ENCODE data around the gene STN1.

Gene STN1

GRCh38 chr10:103960103-103960502 is 42.1 kb upstream of the STN1 start:
- Histone ChIP-seq H3K9ac (ENCODE audit: low read length) (no peak overlapping the region), H3K4me1 (ENCODE audit: insufficient read depth, low read length, severe bottlenecking) (no peaks in the 10 kb centered on the region), H3K36me3 (ENCODE audit: insufficient read depth, low read length) (no peaks in the 10 kb centered on the region), H3K4me2 (ENCODE audit: low read length) (no peak overlapping the region), H3K4me3 (ENCODE audit: low read depth, low read length, poor library complexity, severe bottlenecking) (no peak overlapping the region), H3K79me2 (ENCODE audit: insufficient read depth, low read length) (no peaks in the 10 kb centered on the region), H2AFZ (ENCODE audit: low read length) (no peak overlapping the region), H3K27me3 (ENCODE audit: insufficient read depth, low read length) (no peaks in the 10 kb centered on the region), H3K27ac (ENCODE audit: low read depth, low read length, poor library complexity, severe bottlenecking) (no peak overlapping the region), H4K20me1 (ENCODE audit: insufficient read depth, low read length) (no peaks in the 10 kb centered on the region), H3K9me3 (ENCODE audit: low read length) (no peaks in the 10 kb centered on the region), H3F3A (ENCODE audit: insufficient read depth, low read length) (no peaks in the 10 kb centered on the region), H3K9me2 (ENCODE audit: low read depth, low read length) (no peaks in the 10 kb centered on the region)
- TF ChIP-seq, protein P1, sequence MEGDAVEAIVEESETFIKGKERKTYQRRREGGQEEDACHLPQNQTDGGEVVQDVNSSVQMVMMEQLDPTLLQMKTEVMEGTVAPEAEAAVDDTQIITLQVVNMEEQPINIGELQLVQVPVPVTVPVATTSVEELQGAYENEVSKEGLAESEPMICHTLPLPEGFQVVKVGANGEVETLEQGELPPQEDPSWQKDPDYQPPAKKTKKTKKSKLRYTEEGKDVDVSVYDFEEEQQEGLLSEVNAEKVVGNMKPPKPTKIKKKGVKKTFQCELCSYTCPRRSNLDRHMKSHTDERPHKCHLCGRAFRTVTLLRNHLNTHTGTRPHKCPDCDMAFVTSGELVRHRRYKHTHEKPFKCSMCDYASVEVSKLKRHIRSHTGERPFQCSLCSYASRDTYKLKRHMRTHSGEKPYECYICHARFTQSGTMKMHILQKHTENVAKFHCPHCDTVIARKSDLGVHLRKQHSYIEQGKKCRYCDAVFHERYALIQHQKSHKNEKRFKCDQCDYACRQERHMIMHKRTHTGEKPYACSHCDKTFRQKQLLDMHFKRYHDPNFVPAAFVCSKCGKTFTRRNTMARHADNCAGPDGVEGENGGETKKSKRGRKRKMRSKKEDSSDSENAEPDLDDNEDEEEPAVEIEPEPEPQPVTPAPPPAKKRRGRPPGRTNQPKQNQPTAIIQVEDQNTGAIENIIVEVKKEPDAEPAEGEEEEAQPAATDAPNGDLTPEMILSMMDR (IDR thresholded peaks at IDR 0.05; ENCODE audit: low read length) = no peak
- no peak for TF ChIP-seq EZH2 (IDR thresholded peaks at IDR 0.05; ENCODE audit: borderline replicate concordance, low read length)

GRCh38 chr10:103958996-103959395 is 41.0 kb upstream of the STN1 start:
- H3K27ac ChIP-seq (ENCODE audit: low read depth, low read length, poor library complexity, severe bottlenecking) = no peak overlapping the region
- no peak overlapping the region for H2AFZ ChIP-seq (ENCODE audit: low read length)
- H3K9me2 ChIP-seq (ENCODE audit: low read depth, low read length) = no peaks in the 10 kb centered on the region
- H3K79me2 ChIP-seq (ENCODE audit: insufficient read depth, low read length) = no peaks in the 10 kb centered on the region
- H3K4me1 ChIP-seq (ENCODE audit: insufficient read depth, low read length, severe bottlenecking) = no peaks in the 10 kb centered on the region
- TF ChIP-seq EZH2 (IDR thresholded peaks at IDR 0.05; ENCODE audit: borderline replicate concordance, low read length) = no peak
- TF ChIP-seq, protein P1 (IDR thresholded peaks at IDR 0.05; ENCODE audit: low read length) = no peak
- no peaks in the 10 kb centered on the region for H3F3A ChIP-seq (ENCODE audit: insufficient read depth, low read length)
- H3K27me3 ChIP-seq (ENCODE audit: insufficient read depth, low read length) = no peaks in the 10 kb centered on the region
- H3K36me3 ChIP-seq (ENCODE audit: insufficient read depth, low read length) = no peaks in the 10 kb centered on the region
- no peak overlapping the region for H3K4me3 ChIP-seq (ENCODE audit: low read depth, low read length, poor library complexity, severe bottlenecking)
- no peak overlapping the region for H3K9ac ChIP-seq (ENCODE audit: low read length)
- no peak overlapping the region for H3K4me2 ChIP-seq (ENCODE audit: low read length)
- no peaks in the 10 kb centered on the region for H3K9me3 ChIP-seq (ENCODE audit: low read length)
- no peaks in the 10 kb centered on the region for H4K20me1 ChIP-seq (ENCODE audit: insufficient read depth, low read length)

- Histone ChIP-seq H3K4me2 (ENCODE audit: low read length) (no peak overlapping the region), H3K9me3 (ENCODE audit: low read length) (no peaks in the 10 kb centered on the region), H3K27me3 (ENCODE audit: insufficient read depth, low read length) (no peaks in the 10 kb centered on the region), H3F3A (ENCODE audit: insufficient read depth, low read length) (no peaks in the 10 kb centered on the region), H4K20me1 (ENCODE audit: insufficient read depth, low read length) (no peaks in the 10 kb centered on the region), H3K9ac (ENCODE audit: low read length) (no peak overlapping the region), H3K4me3 (ENCODE audit: low read depth, low read length, poor library complexity, severe bottlenecking) (no peak overlapping the region), H3K27ac (ENCODE audit: low read depth, low read length, poor library complexity, severe bottlenecking) (no peak overlapping the region), H2AFZ (ENCODE audit: low read length) (no peak overlapping the region), H3K9me2 (ENCODE audit: low read depth, low read length) (no peaks in the 10 kb centered on the region), H3K36me3 (ENCODE audit: insufficient read depth, low read length) (no peaks in the 10 kb centered on the region), H3K4me1 (ENCODE audit: insufficient read depth, low read length, severe bottlenecking) (no peaks in the 10 kb centered on the region), H3K79me2 (ENCODE audit: insufficient read depth, low read length) (no peaks in the 10 kb centered on the region)
- TF ChIP-seq, protein P1 (IDR thresholded peaks at IDR 0.05; ENCODE audit: low read length) = no peak
- no peak for TF ChIP-seq EZH2 (IDR thresholded peaks at IDR 0.05; ENCODE audit: borderline replicate concordance, low read length)
Observed at GRCh38 chr10:103954543-103954942, 36.6 kb upstream of the STN1 start.

Data from OCI-LY1 (cell line).